Measurements from ENCODE around the gene CHD9.

Gene CHD9

DNA sequence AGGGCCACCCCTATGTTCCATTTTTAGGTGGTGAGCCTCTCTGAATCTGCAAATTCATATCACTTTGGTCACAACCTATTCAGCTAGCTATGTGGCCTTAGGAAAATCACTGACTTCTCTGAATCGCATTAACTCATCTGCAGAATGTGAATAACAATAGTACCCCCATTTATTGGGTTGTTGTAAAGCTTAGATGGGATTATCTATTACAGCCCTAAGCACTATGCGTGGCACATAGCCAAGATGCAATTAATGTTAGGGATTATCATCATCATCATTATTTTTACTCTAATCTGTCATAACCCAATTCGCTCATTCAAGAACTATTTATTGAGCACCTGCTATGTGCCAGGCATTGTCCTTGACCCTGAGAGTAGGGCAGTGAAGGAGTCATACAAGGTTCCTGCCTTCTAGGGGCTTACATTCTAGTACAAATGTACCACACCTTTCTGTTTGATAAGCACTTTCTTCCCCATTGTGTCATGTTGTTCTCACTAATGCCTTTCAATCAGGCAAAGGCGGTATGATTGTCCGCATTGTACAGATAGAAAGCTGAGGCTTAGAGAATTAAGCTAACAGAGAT is 38.5 kb downstream of the CHD9 start:
- no peak for DNase-seq

DNA sequence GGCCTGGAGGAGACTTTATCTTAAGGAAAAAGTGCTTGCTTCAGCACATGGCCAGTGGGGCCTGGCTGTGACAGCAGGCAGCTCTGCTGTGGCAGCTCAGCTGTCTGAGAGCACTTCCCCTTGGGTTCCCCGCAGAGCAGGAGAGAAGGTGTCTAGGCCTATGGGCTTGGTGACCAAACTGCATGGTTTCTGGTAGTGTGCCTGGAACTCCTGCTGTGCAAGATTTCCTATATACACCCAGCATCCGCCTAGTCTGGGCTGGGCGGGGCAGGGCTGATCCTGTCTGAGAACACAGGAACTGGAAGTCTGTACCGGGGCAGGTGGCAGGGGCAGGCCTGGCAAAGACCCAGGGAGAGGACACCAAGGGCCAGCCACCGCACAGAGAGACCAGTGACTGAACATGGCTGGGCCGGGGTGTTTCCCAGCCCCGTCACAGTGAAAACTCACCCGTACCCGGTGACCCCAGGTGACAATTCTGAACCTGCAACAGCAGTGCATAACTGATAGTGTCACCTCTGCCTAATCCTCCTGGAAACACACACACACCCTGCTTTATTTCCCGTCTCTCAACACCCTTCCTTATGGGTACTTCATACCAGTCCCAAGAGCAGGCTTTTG is 39.3 kb downstream of the CHD9 start:
- peak in 23 of 58 donors; percentile 4 to 51 (median 21) for DNase-seq

DNA sequence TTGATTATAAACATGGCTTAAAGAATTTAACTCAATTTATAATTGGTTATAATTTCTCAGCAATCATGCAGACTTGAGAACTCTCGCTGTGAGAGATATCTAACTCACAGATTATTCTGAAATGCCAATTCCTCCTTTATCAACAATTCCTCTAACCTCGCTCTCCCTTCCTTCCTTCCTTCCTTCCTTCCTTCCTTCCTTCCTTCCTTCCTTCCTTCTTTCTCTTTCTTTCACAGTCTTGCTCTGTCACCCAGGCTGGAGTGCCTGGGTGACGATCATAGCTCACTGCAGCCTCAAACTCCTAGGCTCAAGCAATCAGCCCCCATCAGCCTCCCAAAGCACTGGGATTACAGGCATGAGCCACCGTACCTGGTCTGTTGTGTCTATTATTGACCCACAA is 42.4 kb downstream of the CHD9 start:
- no peak for DNase-seq

DNA sequence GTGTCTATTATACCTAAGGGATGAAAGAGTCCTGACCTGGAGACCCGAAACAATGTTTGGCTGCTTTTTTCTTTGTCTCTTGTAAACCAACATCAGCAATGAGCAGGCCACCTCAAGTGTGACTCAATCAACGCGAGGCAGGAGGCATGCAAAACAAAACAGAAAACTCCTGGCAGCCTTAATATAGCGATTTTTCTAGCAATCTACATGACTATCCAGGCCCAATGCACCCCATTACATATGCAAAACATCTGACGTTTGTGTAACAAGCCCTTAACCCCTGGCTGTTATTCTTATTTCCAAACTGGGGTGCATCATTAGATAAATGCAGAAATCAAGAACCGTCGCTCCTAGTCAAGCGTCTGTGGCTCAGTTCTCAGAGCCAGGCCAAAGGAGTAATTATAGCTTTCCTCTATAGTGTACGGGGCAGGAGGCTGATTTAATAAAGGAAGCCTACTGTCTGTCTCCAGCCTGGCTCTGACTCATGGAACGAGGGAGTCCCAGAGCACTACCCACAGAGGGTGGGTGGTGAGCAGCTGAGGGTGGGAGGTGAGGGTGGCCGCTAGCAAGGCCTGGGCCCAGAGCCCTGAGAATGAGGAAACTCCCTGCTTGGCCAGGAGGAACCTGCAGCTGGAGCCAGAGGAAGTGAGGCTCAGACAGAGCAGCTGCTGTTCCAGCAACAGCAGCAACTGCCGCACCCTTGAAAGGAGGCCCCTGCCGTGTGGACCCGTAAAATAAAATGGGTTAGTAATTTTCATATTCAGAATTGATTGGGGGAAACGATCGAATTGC is 43.9 kb downstream of the CHD9 start:
- DNase-seq: peak in 54 of 58 donors; percentile 9 to 83 (median 59)

DNA sequence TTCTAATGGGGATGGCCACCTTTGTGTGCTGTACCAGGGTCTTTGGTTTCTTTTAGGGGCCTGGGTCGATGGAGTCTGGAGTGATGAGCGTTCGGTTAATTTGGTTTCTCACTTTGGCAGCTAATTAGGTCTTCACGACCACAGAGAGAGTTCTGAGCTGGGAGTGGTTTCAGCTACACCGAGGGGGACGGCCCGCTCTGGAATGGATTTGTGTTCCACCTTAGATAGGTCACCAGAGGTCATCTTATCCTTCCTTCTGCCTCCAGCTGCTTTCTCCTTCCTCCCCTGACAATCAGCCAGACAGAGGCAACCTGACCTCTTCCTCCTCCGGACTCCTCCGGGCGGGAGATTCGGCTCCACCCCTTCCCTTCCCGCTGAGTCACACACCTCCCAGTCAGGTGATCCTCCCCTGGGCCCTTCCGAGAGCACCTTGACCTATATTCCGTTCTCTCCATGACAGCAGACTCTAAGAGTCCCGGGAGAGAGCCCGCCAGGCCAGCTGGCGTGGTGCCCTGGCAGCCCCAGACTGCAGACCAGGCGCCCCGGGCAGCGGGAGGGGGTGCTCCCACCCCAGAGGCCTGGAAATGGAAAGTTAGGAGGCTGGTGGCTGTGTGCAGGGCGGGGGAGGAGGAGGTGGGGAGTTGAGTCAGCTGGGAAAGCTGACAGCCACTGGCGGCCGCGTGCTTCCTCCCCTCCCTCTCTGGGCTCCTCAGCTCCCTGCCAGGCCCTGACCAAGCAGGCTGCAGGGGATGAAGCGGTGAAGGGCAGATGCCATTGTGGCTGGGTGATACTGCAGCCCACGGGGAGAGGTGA is 44.7 kb downstream of the CHD9 start:
- peak; percentile 29 to 92 (median 84) for DNase-seq

DNA sequence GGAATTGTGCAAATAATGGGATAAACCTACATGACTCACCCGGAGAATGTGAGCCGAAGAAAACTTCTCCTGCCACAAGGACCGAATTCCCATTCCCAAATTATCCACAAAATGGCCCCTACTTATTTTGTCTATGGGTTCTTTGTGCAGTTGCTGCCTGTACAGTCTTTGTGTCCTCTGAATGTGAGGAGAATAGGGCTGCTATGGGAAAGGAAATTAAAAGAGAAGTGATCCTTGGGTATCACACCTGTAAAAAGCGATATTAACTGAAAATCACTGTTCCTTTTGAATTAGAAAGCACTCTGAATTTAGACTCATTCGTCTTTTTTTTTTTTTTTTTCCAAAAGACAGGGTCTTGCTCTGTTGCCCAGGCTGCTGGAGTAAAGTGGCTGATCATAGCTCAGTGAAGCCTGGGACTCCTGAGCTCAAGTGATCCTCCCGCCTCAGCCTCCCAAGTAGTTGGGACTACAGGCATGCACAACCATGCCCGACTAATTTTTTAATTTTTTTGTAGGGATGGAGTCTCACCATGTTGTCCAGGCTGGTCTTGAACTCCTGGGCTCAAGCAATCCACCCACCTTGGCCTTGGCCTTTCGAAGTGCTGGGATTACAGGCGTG is 45.4 kb downstream of the CHD9 start:
- no peak for DNase-seq

DNA sequence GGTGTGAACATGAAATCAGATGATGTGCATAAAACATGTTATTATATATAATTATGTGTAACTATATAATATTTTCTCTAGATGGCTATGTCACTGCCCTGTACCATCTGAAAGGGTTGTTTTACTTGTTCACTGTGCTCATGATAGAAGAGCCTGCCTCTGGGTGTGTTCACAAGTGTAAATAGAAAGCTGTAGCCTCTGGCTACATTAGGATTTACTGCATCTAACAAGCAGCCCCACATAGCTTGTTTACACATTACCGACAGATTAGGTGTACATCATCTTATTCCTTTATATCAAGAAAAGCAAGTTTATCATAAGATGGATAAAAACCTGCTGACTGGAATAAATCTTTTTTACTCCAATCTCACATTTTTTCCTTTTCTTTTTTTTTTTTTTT is 46.1 kb downstream of the CHD9 start:
- no peak for DNase-seq

DNA sequence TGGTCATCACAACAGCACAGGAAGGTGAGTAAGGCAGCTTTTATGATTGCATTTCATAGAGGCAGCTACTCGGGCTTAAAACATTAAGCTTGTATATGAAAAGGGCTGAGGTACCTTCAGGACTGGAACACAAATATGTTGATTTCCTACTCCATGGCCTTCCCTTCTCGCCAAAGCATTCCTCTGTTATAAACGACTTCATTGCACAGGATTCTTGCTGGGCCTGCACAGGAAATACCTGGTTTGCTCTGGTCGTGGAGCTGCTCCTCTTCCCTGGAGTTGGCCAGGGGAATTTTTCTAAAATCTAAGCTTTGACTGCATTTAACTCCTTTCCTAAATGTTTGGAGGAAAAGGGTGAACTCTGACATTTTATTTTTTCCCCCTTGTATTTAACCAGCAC is 49.0 kb downstream of the CHD9 start:
- DNase-seq: no peak

DNA sequence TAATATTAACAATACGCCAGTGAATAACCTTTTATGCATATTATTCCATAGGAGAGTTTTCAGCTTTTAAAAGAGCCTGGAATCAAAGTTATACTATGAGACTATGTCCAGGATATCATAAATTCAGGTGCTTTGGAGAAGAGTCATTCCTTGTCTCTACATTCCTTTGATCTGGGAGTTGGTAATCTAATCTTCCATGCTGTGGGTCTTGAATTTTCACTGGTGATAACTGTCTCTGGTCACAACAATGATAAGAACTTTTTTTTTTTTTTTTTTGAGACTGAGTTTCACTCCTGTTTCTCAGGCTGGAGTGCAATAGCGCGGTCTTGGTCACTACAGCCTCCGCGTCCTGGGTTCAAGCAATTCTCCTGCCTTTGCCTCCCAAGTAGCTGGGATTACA is 50.8 kb downstream of the CHD9 start:
- no peak for DNase-seq

DNA sequence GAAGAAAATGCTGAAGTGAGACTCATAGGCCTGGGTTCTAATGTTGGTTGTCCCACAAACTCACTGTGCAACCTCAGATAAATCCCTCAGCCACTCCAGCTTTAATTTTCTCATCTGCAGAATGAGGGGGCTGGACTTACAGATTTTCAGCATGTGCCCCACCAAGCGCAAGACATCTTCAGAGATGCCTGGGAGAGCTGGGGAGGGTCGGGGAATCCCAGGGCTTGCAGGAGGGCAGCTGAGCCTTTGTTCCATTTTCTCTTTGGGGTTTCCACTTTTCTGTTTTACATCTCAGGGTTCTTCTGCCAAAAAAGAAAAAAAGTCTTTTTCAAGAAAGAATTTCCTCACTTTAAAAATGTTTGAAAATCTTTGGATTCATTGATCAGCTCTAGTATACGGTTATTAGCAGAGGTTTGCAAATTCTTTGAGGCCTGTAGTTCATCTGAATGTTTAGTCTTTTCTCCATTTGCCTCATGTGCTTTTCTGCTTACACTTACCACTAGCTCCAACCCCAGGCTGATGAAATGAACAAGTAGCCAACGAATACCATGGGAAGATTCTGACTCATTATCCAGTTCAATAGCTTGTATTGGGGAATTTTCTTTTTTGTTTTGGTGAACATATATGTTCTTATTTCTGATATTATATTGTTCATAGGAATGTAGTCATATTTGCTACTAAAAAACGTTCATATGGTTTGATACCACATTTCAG is 56.4 kb downstream of the CHD9 start:
- DNase-seq: no peak

DNA sequence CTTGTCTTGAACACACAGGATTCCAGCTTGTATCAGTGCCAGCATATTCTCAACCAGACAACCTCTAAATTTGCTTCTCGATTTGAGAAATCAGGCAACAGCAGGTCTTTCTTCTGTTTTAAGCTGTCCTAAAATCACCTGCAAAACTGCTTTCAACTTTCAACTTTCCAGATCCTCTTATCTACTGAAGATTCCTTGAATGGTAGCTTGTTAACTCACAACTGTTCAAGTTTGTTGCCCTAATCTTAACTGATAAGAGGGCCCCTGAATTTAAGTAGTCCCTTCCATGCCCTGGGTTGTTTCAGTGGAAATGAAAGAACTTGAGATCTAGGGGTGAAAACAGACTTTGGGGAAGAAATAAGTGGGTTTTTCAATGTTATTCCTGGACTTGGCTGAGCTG is 57.2 kb downstream of the CHD9 start:
- no peak for DNase-seq

DNA sequence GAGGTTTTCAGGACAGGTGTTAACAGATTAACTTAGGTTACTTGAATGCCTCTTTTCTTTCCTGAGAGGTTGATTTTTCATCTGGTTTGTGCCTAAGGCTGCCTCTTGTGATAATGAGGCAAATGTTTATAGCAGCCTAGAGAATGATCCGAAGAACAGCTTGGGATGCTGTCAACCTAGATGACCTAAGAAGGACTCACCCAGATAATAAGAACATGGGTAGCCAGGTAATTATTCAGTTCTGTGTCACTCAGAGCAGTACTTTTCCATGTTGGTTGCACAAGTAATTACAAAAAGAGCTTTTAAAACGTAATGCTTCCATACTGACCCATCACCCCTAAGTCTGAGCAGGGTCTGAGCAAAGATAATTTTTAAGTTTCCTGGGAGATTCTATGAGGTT is 60.3 kb downstream of the CHD9 start:
- DNase-seq: no peak

DNA sequence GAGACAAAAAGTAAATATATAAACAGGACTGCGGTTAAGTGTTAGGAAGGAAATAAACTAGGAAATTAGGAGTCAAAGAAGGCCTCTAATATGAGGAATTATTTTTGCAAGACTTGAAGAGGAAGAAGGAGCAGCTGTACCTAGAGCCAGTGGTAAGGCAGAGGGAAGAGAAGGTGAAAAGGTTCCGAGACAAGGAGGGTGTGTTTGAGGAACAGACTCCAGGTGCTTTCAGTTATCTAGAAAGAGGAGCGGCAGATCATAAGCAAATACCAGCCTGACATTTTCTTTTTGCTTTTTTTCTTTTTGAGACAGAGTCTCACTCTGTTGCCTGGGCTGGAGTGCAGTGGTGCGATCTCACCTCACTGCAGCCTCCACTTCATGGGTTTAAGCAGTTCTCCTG is 61.0 kb downstream of the CHD9 start:
- no peak for DNase-seq

DNA sequence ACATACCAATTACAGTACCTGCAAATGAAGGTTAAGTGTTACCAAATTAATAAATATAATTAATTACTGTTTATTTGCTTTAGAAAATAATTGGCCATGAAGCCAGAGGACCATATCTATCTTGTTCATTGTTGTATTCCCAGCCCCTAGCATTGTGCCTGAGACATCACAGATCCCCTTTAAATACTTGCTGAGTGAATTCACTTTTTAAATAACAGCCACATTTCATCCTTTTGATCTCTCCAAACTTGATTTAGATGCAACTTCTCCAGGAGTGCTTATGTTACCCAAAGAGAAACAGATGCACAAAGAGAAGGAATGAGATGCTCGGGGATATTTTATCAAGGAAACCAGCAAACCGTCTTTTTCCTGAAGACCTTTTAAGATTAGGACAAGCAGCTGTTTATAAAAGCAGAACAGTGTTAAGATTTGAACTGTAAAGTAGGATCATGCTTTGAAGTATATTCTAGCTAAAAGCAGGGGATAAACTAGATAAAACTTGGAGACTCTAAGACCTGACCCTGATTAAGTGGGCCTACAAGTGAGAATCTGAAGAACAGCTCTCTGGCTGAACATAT is 66.3 kb downstream of the CHD9 start:
- no peak for DNase-seq

DNA sequence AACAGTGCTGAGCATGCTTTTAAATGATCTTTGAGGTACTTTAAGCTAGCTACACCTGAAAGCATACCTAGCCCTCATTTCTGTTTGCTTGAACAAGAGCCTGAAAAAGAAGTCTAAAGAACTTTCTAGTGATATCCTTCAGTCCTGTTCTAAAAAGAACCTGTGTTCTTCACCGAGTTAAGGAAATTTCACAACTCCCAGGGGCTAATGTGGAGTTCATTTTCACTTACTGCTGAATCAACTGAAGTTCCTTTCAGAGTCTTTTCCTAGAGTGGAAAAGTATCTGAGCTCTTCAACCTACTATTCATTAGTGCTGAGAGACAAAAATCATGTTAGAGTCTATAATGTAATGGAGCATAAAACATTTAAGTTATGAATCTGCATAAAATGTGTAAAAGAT is 66.9 kb downstream of the CHD9 start:
- DNase-seq: no peak

DNA sequence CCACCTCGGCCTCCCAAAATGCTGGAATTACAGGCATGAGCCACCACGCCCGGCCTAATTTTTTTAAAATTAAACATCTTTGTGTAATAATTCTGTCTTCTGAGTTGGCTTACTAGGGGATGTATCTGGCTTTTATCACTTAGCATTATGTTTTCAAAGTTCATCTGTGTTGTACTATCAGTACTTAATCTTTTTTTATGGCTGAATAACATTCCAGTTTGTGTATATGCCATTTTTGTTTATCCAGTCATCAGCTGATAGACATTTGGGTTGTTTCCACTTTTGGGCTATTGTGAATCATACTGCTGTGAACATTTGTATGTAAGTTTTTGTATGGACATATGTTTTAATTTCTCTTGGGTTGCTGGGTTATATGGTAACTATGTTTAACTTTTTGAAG is 69.0 kb downstream of the CHD9 start:
- DNase-seq: no peak

DNA sequence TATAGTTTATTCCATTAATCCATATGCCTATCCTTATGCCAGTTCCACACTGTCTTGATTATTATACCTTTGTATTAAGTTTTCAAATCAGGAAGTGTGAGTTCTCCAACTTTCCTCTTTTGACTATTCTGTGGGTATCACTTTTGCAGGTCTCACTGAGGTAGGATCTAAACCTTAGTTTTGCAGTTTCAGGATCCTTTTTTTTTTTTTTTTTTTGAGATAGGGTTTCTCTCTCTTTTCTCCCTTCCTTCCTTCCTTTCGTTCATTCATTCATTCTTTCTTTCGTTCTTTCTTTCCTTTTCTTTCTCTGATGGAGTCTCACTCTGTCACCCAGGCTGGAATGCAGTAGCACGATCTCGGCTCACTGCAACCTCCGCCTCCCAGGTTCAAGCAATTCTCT is 71.6 kb downstream of the CHD9 start:
- DNase-seq: no peak

DNA sequence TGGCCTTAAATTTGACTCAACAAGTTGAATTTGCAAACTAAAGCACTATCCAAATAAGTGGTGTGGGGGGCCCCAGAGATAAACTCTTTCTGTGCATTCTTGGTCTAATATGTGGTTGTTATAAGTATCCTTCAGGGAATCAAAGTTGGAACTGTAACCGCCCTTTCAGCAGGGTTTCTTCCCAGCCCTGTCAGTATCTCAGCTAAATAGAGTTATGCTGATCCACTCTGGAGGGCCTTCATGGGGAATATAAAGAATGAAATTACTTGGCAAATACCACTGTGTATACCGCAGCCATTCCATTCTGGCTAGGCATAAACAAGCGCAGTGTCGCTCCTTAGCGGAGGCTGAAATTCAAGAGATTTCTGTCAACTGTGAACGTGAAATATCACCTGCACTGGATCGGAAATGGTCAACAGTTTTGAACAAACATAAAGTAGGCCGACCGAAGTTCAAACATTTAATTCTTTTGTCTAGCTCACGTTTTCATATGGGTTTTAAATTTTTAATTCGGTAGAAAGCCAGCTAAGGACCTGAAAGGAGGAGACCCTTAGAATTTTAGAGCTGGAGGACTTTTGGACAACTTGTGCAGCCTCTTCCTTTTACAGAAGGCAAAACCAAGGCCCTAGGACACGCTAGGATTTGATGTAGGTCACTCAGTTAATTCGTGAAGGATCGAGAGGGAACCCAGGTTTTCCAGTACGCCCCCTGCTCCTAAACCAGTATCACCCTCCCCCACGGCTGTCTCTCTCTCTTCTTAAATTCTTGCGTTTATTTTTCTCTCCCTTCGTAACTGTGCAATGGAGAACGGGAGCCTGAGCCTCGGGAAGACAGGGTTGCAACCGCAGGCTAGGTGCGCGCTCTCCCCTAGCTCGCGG is 74.7 kb downstream of the CHD9 start:
- DNase-seq: peak in 1 of 58 donors; percentile 42

Measured in anterior cingulate cortex (tissue), 58 donors.